Calu3 (cell line): ENCODE measurements around the gene WDR83. TPM values are rescaled to one million over a fixed set of nuclear protein-coding genes. Genes with fewer than 3 reads are reported as not detected.

Source experiments
- BruUV-seq: library from RNA; stranded (reverse); fragments of 400-500 nt; replicated peaks from 2 replicates; lab custom pipeline; 2021; lab: Mats Ljungman, UMichigan
- CTCF ChIA-PET: fragments of 300-600 bp; sonication (Branson Sonifier 250); formaldehyde crosslinking; loops from one replicate; lab custom pipeline; 2022; ENCODE audit warnings: antibody characterized with exemption; lab: Charles Lee
- DNase-seq: peaks from one replicate; pipeline ENCODE4 v3.0.0; 2022
- H3K27ac Mint-ChIP-seq: one replicate; pipeline ENCODE4 v1.8.0; 2022; ENCODE audit warnings: mixed read lengths; ENCODE audit not compliant: unreplicated experiment
- H3K27me3 Mint-ChIP-seq: one replicate; pipeline ENCODE4 v1.8.0; 2022; ENCODE audit warnings: mixed read lengths; ENCODE audit not compliant: unreplicated experiment
- H3K36me3 Mint-ChIP-seq: one replicate; pipeline ENCODE4 v1.8.0; 2022; ENCODE audit warnings: mild to moderate bottlenecking, moderate library complexity, mixed read lengths; ENCODE audit not compliant: insufficient read depth, unreplicated experiment
- H3K4me1 Mint-ChIP-seq: one replicate; pipeline ENCODE4 v1.8.0; 2022; ENCODE audit warnings: mild to moderate bottlenecking, low read depth, mixed read lengths; ENCODE audit not compliant: unreplicated experiment
- H3K4me3 Mint-ChIP-seq: one replicate; pipeline ENCODE4 v1.8.0; 2022; ENCODE audit warnings: mild to moderate bottlenecking, low read depth, moderate library complexity, mixed read lengths; ENCODE audit not compliant: unreplicated experiment
- H3K9me3 Mint-ChIP-seq: one replicate; pipeline ENCODE4 v1.8.0; 2022; ENCODE audit warnings: low read depth, mixed read lengths; ENCODE audit not compliant: unreplicated experiment
- intact Hi-C: fragments of 100-400 bp; cut with micrococcal nuclease; formaldehyde crosslinking; loops from one replicate; pipeline ENCODE4 v1.10.0; 2022; ENCODE audit not compliant: unreplicated experiment
- total RNA-seq: library from RNA; stranded (reverse); gene quantifications from 2 replicates; pipeline ENCODE4 v1.2.3, GENCODE V29; 2022
- TF ChIP-seq, protein P1 (sequence below): fragments of 200-600 bp; IDR thresholded peaks from one replicate; pipeline ENCODE4 v1.8.0; 2022; ENCODE audit warnings: antibody characterized with exemption; ENCODE audit not compliant: unreplicated experiment

The WDR83 gene
- total RNA-seq, 1 experiment from 2014 or later = 10.1 TPM

DNA sequence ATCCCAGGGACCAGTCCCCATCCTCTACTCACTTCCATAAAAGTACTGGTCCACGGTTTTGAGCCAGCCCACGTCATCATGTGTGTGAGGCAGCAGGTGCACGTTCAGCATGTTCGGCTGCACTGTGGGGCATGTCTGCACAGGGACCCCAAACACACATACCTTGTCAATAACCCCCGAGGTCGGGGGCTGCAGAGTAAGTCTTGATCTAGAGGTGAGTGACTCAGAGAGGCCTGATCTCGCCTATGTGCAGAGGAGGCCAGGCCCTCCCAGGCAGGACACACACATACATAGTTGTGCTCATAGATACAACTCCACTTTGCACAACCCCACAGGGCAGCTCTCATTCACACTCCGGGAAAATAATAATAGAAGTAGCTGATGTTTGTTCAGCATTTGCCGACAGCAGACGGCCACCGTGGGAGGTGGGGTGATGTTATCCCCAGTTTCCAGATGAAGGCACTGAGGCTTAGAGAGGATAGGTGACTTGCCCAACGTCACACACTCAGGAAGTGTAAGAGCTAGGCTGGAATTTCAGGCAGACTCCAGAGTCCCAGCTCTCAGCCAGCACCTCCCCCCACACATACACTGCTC is 839 bp upstream of the WDR83 start:
- Mint-ChIP-seq H3K4me1 (no peaks in the 10 kb centered on the region), H3K27ac (peak overlapping the region; percentile 77), H3K36me3 (peaks cover 50% of the 10 kb centered on the region), H3K27me3 (no peaks in the 10 kb centered on the region), H3K4me3 (peak overlapping the region; percentile 88), H3K9me3 (no peaks in the 10 kb centered on the region)
- CTCF ChIA-PET = no interaction called here
- DNase-seq = no peak
- BruUV-seq = TSS peak; percentile 16
- TF ChIP-seq, protein P1, sequence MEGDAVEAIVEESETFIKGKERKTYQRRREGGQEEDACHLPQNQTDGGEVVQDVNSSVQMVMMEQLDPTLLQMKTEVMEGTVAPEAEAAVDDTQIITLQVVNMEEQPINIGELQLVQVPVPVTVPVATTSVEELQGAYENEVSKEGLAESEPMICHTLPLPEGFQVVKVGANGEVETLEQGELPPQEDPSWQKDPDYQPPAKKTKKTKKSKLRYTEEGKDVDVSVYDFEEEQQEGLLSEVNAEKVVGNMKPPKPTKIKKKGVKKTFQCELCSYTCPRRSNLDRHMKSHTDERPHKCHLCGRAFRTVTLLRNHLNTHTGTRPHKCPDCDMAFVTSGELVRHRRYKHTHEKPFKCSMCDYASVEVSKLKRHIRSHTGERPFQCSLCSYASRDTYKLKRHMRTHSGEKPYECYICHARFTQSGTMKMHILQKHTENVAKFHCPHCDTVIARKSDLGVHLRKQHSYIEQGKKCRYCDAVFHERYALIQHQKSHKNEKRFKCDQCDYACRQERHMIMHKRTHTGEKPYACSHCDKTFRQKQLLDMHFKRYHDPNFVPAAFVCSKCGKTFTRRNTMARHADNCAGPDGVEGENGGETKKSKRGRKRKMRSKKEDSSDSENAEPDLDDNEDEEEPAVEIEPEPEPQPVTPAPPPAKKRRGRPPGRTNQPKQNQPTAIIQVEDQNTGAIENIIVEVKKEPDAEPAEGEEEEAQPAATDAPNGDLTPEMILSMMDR = no peak
- intact Hi-C loops = loop anchor here (5.0 kb wide), 1 partner anchor 103 kb away; no protein-coding TSS in a partner anchor

DNA sequence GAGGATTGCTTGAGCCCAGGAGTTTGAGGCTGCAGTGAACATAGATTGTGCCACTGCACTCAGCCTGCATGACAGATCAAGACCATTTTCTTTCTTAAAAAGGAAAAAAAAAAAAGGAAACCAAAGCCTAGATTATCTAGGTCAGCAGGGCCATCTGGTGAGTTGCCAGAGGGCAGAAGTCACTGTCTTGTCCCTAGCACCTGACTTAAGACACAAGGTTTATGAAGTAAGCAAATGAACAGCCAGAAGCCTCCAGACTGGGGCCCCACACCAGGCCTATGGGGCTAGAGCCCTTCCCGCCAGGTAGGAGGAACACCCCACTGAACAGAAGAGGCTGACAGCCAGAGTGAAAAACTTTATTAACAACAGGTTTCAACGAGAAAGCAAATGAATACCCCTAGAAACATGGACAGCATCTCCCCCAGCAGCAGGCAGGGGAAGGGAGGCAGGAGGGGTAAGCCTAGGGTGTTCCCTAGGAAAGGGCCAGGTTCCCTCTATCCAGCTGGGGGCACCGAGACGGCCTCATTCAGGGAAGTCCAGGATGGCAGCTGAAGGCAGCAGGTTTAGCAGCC is 1.2 kb downstream of the WDR83 start:
- Mint-ChIP-seq H3K36me3 (peaks cover 56% of the 10 kb centered on the region), H3K4me3 (peak overlapping the region; percentile 88), H3K4me1 (peaks cover 8% of the 10 kb centered on the region), H3K27ac (no peak overlapping the region), H3K9me3 (no peaks in the 10 kb centered on the region), H3K27me3 (no peaks in the 10 kb centered on the region)
- intact Hi-C loops = loop anchor here (5.0 kb wide), 1 partner anchor 106 kb away; no protein-coding TSS in a partner anchor
- TF ChIP-seq, protein P1 = no peak
- CTCF ChIA-PET = no interaction called here
- DNase-seq = no peak
- BruUV-seq = no TSS peak

DNA sequence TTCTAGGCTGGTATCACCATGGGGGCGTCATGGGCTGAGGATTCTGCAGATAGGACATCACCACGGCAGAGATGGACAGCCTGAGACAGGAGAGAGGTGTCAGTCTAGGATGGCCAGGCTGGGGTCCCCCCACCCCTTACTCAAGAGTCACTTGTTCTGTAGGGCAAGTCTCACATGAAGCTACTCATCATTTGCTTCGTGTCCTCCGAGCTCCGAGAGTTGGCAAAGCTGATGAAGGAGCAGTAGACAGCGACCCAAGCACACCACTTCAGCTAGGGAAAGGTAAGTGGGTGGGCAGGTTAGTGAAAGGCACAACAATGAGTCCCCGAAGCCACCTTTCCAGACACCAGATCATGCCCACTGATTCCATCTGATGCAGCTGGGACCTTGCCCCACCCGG is 1.7 kb downstream of the WDR83 start:
- H3K27ac Mint-ChIP-seq = no peak overlapping the region
- H3K27me3 Mint-ChIP-seq = no peaks in the 10 kb centered on the region
- DNase-seq = no peak
- CTCF ChIA-PET = no interaction called here
- no TSS peak for BruUV-seq
- intact Hi-C loops = loop anchor here (5.0 kb wide), 1 partner anchor 106 kb away; no protein-coding TSS in a partner anchor
- peaks cover 8% of the 10 kb centered on the region for H3K4me1 Mint-ChIP-seq
- peaks cover 56% of the 10 kb centered on the region for H3K36me3 Mint-ChIP-seq
- no peaks in the 10 kb centered on the region for H3K9me3 Mint-ChIP-seq
- peak overlapping the region; percentile 88 for H3K4me3 Mint-ChIP-seq
- TF ChIP-seq, protein P1 = no peak

DNA sequence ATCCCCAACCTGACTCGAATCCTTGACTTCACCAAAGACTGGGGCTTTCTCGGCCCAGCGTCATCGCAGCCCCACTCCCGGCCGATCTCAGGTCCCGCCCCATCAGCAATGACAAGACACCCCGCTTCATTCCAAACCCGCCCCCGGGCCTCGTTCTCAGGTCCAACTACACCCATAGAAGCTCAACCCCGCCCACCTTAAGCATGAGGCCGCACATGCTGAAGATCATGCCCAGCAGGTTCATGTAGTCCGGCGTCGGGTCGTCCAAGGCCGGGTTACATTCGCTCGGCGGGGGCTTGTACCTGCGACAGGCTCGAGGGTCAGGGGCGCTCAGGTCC is 2.3 kb downstream of the WDR83 start:
- peaks cover 8% of the 10 kb centered on the region for H3K4me1 Mint-ChIP-seq
- BruUV-seq = TSS peak; percentile 62
- peak; percentile 28 for DNase-seq
- peak overlapping the region; percentile 88 for H3K4me3 Mint-ChIP-seq
- intact Hi-C loops = loop anchor here (5.0 kb wide), 1 partner anchor 107 kb away; no protein-coding TSS in a partner anchor
- peak overlapping the region; percentile 95 for H3K27ac Mint-ChIP-seq
- TF ChIP-seq, protein P1 = no peak
- CTCF ChIA-PET = interaction anchor here (0.6 kb wide), 1 partner anchor 152 kb away, joined by 4 read pairs; no protein-coding TSS in a partner anchor
- H3K27me3 Mint-ChIP-seq = no peaks in the 10 kb centered on the region
- H3K36me3 Mint-ChIP-seq = peaks cover 59% of the 10 kb centered on the region
- no peaks in the 10 kb centered on the region for H3K9me3 Mint-ChIP-seq
